A673 (cell line): ENCODE data around the gene POC5.

Source experiments
- EZH2 ChIP-seq: fragments of 200-600 bp; sonication (generic); IDR thresholded peaks from 2 replicates; pipeline ENCODE4 v1.6.1; 2017; ENCODE audit warnings: borderline replicate concordance, low read depth, mild to moderate bottlenecking, mixed read lengths, antibody characterized with exemption, low read length; ENCODE audit not compliant: poor library complexity, severe bottlenecking
- TF ChIP-seq, protein P1 (sequence below): fragments of 300-800, 200-600 bp; sonication (generic); conservative IDR thresholded peaks from 2 replicates; pipeline ENCODE4 v1.5.1; 2017; ENCODE audit warnings: low read depth, mild to moderate bottlenecking, antibody characterized with exemption, low read length, moderate library complexity, mixed read lengths

- TF ChIP-seq, protein P1, sequence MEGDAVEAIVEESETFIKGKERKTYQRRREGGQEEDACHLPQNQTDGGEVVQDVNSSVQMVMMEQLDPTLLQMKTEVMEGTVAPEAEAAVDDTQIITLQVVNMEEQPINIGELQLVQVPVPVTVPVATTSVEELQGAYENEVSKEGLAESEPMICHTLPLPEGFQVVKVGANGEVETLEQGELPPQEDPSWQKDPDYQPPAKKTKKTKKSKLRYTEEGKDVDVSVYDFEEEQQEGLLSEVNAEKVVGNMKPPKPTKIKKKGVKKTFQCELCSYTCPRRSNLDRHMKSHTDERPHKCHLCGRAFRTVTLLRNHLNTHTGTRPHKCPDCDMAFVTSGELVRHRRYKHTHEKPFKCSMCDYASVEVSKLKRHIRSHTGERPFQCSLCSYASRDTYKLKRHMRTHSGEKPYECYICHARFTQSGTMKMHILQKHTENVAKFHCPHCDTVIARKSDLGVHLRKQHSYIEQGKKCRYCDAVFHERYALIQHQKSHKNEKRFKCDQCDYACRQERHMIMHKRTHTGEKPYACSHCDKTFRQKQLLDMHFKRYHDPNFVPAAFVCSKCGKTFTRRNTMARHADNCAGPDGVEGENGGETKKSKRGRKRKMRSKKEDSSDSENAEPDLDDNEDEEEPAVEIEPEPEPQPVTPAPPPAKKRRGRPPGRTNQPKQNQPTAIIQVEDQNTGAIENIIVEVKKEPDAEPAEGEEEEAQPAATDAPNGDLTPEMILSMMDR, result no peak
- no peak for TF ChIP-seq EZH2
These were observed 45.7 kb downstream of the POC5 start for GRCh38 chr5:75671506-75671905.
